IPS DF 4.7 (cell line): ENCODE data around the gene ANKRD44.
"Not testable (repeated sequence)": the region's sequence is repeated elsewhere in the genome, so short reads cannot be mapped to it uniquely, and the experiment has no call there.

Experiments
- DNase-seq: peaks from one replicate; pipeline ENCODE4 v3.0.0-alpha.2; 2013; ENCODE audit warnings: low spot score; ENCODE audit errors: extremely low read depth

ANKRD44 gene

GRCh38 chr2:197310271-197310985 is at the start of gene ANKRD44:
Gene ANKRD44 (minus strand): TSS chr2:197310780. CDS start chr2:197310604, 176 bp downstream.
- DNase-seq, result no peak

- no peak for DNase-seq
These were observed 49.3 kb upstream of the ANKRD44 start for GRCh38 chr2:197359859-197360258.

GRCh38 chr2:197358931-197359330 is 48.4 kb upstream of the ANKRD44 start:
- DNase-seq, result no peak

GRCh38 chr2:197357986-197358385 is 47.4 kb upstream of the ANKRD44 start:
- DNase-seq, result no peak

GRCh38 chr2:197356136-197356535 is 45.6 kb upstream of the ANKRD44 start:
- peak; percentile 22 for DNase-seq

- DNase-seq, result no peak
These were observed 43.6 kb upstream of the ANKRD44 start for GRCh38 chr2:197354169-197354558.

GRCh38 chr2:197353393-197354168 is 43.0 kb upstream of the ANKRD44 start:
- no peak for DNase-seq

GRCh38 chr2:197349699-197350098 is 39.1 kb upstream of the ANKRD44 start:
- DNase-seq, result no peak

- DNase-seq, result no peak
These were observed 38.3 kb upstream of the ANKRD44 start for GRCh38 chr2:197348721-197349360.

- no peak for DNase-seq
These were observed 35.3 kb upstream of the ANKRD44 start for GRCh38 chr2:197345846-197346370.

GRCh38 chr2:197343968-197344367 is 33.4 kb upstream of the ANKRD44 start:
- not testable (repeated sequence) for DNase-seq

GRCh38 chr2:197340591-197340990 is 30.0 kb upstream of the ANKRD44 start:
- DNase-seq, result no peak

- no peak for DNase-seq
These were observed 29.1 kb upstream of the ANKRD44 start for GRCh38 chr2:197339496-197340220.

- DNase-seq, result no peak
These were observed 28.4 kb upstream of the ANKRD44 start for GRCh38 chr2:197339016-197339415.

- DNase-seq, result no peak
These were observed 22.1 kb upstream of the ANKRD44 start for GRCh38 chr2:197332641-197333040.

- DNase-seq, result no peak
These were observed 17.9 kb upstream of the ANKRD44 start for GRCh38 chr2:197328461-197328860.

GRCh38 chr2:197327472-197328098 is 17.0 kb upstream of the ANKRD44 start:
- no peak for DNase-seq

GRCh38 chr2:197327073-197327471 is 16.5 kb upstream of the ANKRD44 start:
- DNase-seq, result no peak

GRCh38 chr2:197324801-197325200 is 14.2 kb upstream of the ANKRD44 start:
- no peak for DNase-seq

GRCh38 chr2:197322724-197323720 is 12.4 kb upstream of the ANKRD44 start:
- no peak for DNase-seq
